IMR-90 (cell line): ENCODE measurements around the gene FAM151B. TPM values are rescaled to one million over a fixed set of nuclear protein-coding genes. Genes with fewer than 3 reads are reported as not detected.

ENCODE experiments used
- ATAC-seq: fragments of 200-7000 bp; cut with Tn5 transposase; 2 replicates; pipeline ENCODE4 v1.9.1; 2020; ENCODE audit warnings: low read depth, mild to moderate bottlenecking, moderate library complexity
- BruUV-seq: library from RNA; stranded (reverse); fragments of 400-500 nt; replicated peaks from 2 replicates; lab custom pipeline; 2021; lab: Mats Ljungman, UMichigan
- CTCF ChIA-PET: fragments of 300-600 bp; formaldehyde crosslinking; extraction: SDS; loops from one replicate; lab custom pipeline; 2021; ENCODE audit warnings: antibody characterized with exemption; lab: Yijun Ruan, JAX
- POLR2A ChIA-PET: fragments of 300-600 bp; sonication (Branson Sonifier 250); formaldehyde crosslinking; loops from one replicate; lab custom pipeline; 2022; ENCODE audit warnings: antibody characterized with exemption; ENCODE audit not compliant: unreplicated experiment; lab: Charles Lee
- DNase-seq: peaks from one replicate; pipeline ENCODE4 v3.0.0; 2013
- H2AFZ ChIP-seq: replicated peaks from 2 replicates; pipeline ENCODE3; 2013; ENCODE audit warnings: low read length, mild to moderate bottlenecking; ENCODE audit not compliant: poor library complexity
- H2AK5ac ChIP-seq: 2 replicates; pipeline ENCODE4 v1.6.1; 2013; ENCODE audit warnings: low read depth, low read length, inconsistent platforms
- H2AK9ac ChIP-seq: replicated peaks from 2 replicates; pipeline ENCODE3; 2013; ENCODE audit warnings: mild to moderate bottlenecking, low read depth, low read length, moderate library complexity; ENCODE audit not compliant: poor library complexity
- H2BK120ac ChIP-seq: 2 replicates; pipeline ENCODE4 v1.6.1; 2013; ENCODE audit warnings: low read depth, low read length, inconsistent platforms
- H2BK15ac ChIP-seq: 3 replicates; pipeline ENCODE4 v1.6.1; 2013; ENCODE audit warnings: low read depth, low read length, inconsistent platforms
- H2BK20ac ChIP-seq: 2 replicates; pipeline ENCODE4 v1.6.1; 2013; ENCODE audit warnings: low read depth, mild to moderate bottlenecking, inconsistent platforms, low read length, moderate library complexity
- H2BK5ac ChIP-seq: 2 replicates; pipeline ENCODE4 v1.6.1; 2013; ENCODE audit warnings: mild to moderate bottlenecking, low read depth, low read length, inconsistent platforms; ENCODE audit not compliant: poor library complexity, severe bottlenecking
- H3K14ac ChIP-seq: replicated peaks from 2 replicates; pipeline ENCODE4 v1.6.1; 2013; ENCODE audit warnings: low read depth, low read length, inconsistent platforms
- H3K18ac ChIP-seq: 2 replicates; pipeline ENCODE4 v1.6.1; 2013; ENCODE audit warnings: low read depth, low read length, control low read depth
- H3K23ac ChIP-seq: 2 replicates; pipeline ENCODE4 v1.6.1; 2013; ENCODE audit warnings: low read depth, low read length, inconsistent platforms
- H3K27ac ChIP-seq: 2 replicates; pipeline ENCODE4 v1.5.1; 2013; ENCODE audit warnings: mild to moderate bottlenecking, control low read depth, low read length; ENCODE audit not compliant: insufficient read depth
- H3K27me3 ChIP-seq: 2 replicates; pipeline ENCODE4 v1.6.1; 2013; ENCODE audit warnings: low read length; ENCODE audit not compliant: control insufficient read depth, insufficient read depth
- H3K36me3 ChIP-seq: 2 replicates; pipeline ENCODE4 v1.6.1; 2013; ENCODE audit warnings: low read length, mixed read lengths; ENCODE audit not compliant: control insufficient read depth, insufficient read depth
- H3K4ac ChIP-seq: 2 replicates; pipeline ENCODE4 v1.6.1; 2013; ENCODE audit warnings: low read depth, low read length, inconsistent platforms
- H3K4me1 ChIP-seq: 2 replicates; pipeline ENCODE4 v1.6.1; 2013; ENCODE audit warnings: low read length, mixed read lengths; ENCODE audit not compliant: control insufficient read depth, insufficient read depth
- H3K4me2 ChIP-seq: 2 replicates; pipeline ENCODE4 v1.6.1; 2013; ENCODE audit warnings: low read depth, mild to moderate bottlenecking, control low read depth, low read length, moderate library complexity
- H3K4me3 ChIP-seq: 2 replicates; pipeline ENCODE4 v1.5.1; 2013; ENCODE audit warnings: low read depth, mild to moderate bottlenecking, control low read depth, low read length, moderate library complexity; ENCODE audit not compliant: insufficient read depth
- H3K56ac ChIP-seq: 2 replicates; pipeline ENCODE4 v1.6.1; 2013; ENCODE audit warnings: low read length, inconsistent platforms; ENCODE audit not compliant: insufficient read depth; ENCODE audit errors: extremely low read depth
- H3K79me1 ChIP-seq, 2 experiments: 2 replicates each; pipeline ENCODE4 v1.6.1; 2013; ENCODE audit warnings: low read length in 2 of 2, inconsistent platforms in 1 of 2, low read depth in 1 of 2
- H3K9ac ChIP-seq: 2 replicates; pipeline ENCODE4 v1.6.1; 2013; ENCODE audit warnings: low read depth, low read length, control low read depth
- H3K9me1 ChIP-seq: 2 replicates; pipeline ENCODE4 v1.6.1; 2013; ENCODE audit warnings: low read length, inconsistent platforms; ENCODE audit not compliant: insufficient read depth
- H3K9me3 ChIP-seq: 2 replicates; pipeline ENCODE4 v1.6.1; 2013; ENCODE audit warnings: low read length; ENCODE audit not compliant: control insufficient read depth, insufficient read depth
- H4K20me1 ChIP-seq: 2 replicates; pipeline ENCODE4 v1.6.1; 2013; ENCODE audit warnings: low read length, inconsistent platforms; ENCODE audit not compliant: insufficient read depth
- H4K5ac ChIP-seq: 2 replicates; pipeline ENCODE4 v1.6.1; 2013; ENCODE audit warnings: mild to moderate bottlenecking, low read depth, low read length, control low read depth
- H4K8ac ChIP-seq, 2 experiments: 2 replicates each; pipeline ENCODE4 v1.6.1; 2013; ENCODE audit warnings: low read depth in 2 of 2, low read length in 2 of 2, control low read depth in 1 of 2, inconsistent platforms in 1 of 2
- H4K91ac ChIP-seq: 2 replicates; pipeline ENCODE4 v1.6.1; 2013; ENCODE audit warnings: low read depth, low read length, inconsistent platforms; ENCODE audit not compliant: insufficient read depth
- BHLHE40 ChIP-seq: fragments of 150-350 bp; IDR thresholded peaks from 2 replicates; pipeline ENCODE4 v1.6.1; 2016; ENCODE audit warnings: mild to moderate bottlenecking, low read depth, low read length
- FOS ChIP-seq: fragments of 150-350 bp; IDR thresholded peaks from 2 replicates; pipeline ENCODE4 v1.6.1; 2016; ENCODE audit warnings: low read depth, low read length
- RCOR1 ChIP-seq: IDR thresholded peaks from 2 replicates; pipeline ENCODE4 v1.6.1; 2012; ENCODE audit warnings: mild to moderate bottlenecking, low read length, improper control_type of control experiment; ENCODE audit not compliant: insufficient replicate concordance
- WGBS, 2 experiments: methylation state at CpG; one replicate each; pipeline versions ENCODE4 v1.1.5 to v1.1.7; 2013; ENCODE audit warnings: missing lambda C conversion rate in 2 of 2; ENCODE audit not compliant: insufficient read length in 1 of 2; ENCODE audit errors: extremely low coverage in 2 of 2; 5-methylcytosine and 5-hydroxymethylcytosine counted together
- dilution Hi-C: fragments of 300-500 bp; cut with HindIII; formaldehyde crosslinking; loops from one replicate; pipeline ENCODE4 v1.14.3; 2018; ENCODE audit warnings: low sequenced_read_pairs; ENCODE audit not compliant: unreplicated experiment
- in situ Hi-C: fragments of 300-500 bp; cut with MboI; formaldehyde crosslinking; loops from 3 replicates; pipeline ENCODE4 v1.14.3; 2019; ENCODE audit warnings: low sequenced_read_pairs, inconsistent platforms, mixed read lengths
- intact Hi-C: fragments of 100-400 bp; cut with micrococcal nuclease; formaldehyde crosslinking; loops from 2 replicates; pipeline ENCODE4 v1.10.0; 2022
- polyA plus RNA-seq, 3 experiments: library from polyadenylated mRNA; depleted of rRNA; stranded (reverse); fragments of >200 nt; gene quantifications; 2 replicates each; pipeline ENCODE4 v1.2.3, GENCODE V29; 2012; ENCODE audit warnings: low replicate concordance in 1 of 3
- total RNA-seq: library from RNA; depleted of rRNA; stranded (reverse); fragments of >200 nt; gene quantifications from 2 replicates; pipeline ENCODE4 v1.2.3, GENCODE V29; 2012

Gene FAM151B
- total and polyA plus RNA-seq, 2 of the 4 experiments (the other 2 are of a cell fraction): 1.0 to 2.9 TPM

DNA sequence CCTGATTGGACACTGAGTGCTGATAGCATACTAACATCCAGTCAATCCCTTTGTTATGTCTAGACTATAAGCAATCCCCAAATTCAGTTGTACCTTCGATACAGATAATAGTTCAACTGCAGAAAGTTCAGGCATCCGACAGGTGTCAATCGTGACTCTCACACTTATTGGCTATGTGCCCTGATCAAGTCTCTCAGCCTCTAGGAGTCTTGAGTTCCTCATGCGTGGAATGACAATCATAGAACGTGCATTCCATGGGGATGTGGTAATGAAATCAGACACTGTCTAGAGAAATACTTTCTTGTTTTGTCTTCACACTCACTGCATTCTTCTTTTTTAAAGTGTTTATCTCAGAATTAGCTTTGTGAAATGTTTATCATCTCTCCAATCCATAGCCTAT is 77.4 kb downstream of the FAM151B start:
- Histone ChIP-seq H3K23ac (no peak overlapping the region), H3K4ac (no peak overlapping the region), H3K4me3 (no peak overlapping the region), H2AK9ac (no peak overlapping the region), H3K27me3 (peaks cover 47% of the 10 kb centered on the region), H2BK120ac (no peak overlapping the region), H3K4me1 (no peaks in the 10 kb centered on the region; the same call in 1 of the 2 replicates), H3K14ac (no peak overlapping the region), H3K4me2 (no peak overlapping the region), H3K56ac (no peak overlapping the region), H4K20me1 (no peaks in the 10 kb centered on the region), H2BK5ac (no peak overlapping the region), H3K79me1 (no peaks in the 10 kb centered on the region), H2AK5ac (no peak overlapping the region), H4K91ac (no peak overlapping the region), H4K5ac (no peak overlapping the region), H3K27ac (no peak overlapping the region), H3K18ac (no peak overlapping the region), H2AFZ (no peak overlapping the region), H4K8ac (no peak overlapping the region), H3K9me1 (no peaks in the 10 kb centered on the region), H3K9me3 (no peaks in the 10 kb centered on the region), H2BK20ac (no peak overlapping the region), H3K36me3 (no peaks in the 10 kb centered on the region), H2BK15ac (no peak overlapping the region), H3K9ac (no peak overlapping the region)
- intact Hi-C loops (no loop called here), dilution Hi-C loops (no loop called here), in situ Hi-C loops (no loop called here)
- ATAC-seq: no peak
- POLR2A ChIA-PET: no interaction called here
- CTCF ChIA-PET: no interaction called here
- no peak for DNase-seq
- BruUV-seq: no TSS peak
- 83% methylated on average over 3 of the region's 5 CpGs; no CpG with 5 or more reads in 1 of the 2 experiments for WGBS, 2 experiments
- TF ChIP-seq BHLHE40: no peak
- no peak for TF ChIP-seq RCOR1
- no peak for TF ChIP-seq FOS
